ENCODE results near the gene KRT81. TPM values are rescaled to one million over a fixed set of nuclear protein-coding genes. Genes with fewer than 3 reads are reported as not detected.
"Not testable (repeated sequence)": the region's sequence is repeated elsewhere in the genome, so short reads cannot be mapped to it uniquely, and the experiment has no call there.

Gene KRT81
- total RNA-seq, 1 experiment from 2014 or later, result 2.5 TPM

DNA sequence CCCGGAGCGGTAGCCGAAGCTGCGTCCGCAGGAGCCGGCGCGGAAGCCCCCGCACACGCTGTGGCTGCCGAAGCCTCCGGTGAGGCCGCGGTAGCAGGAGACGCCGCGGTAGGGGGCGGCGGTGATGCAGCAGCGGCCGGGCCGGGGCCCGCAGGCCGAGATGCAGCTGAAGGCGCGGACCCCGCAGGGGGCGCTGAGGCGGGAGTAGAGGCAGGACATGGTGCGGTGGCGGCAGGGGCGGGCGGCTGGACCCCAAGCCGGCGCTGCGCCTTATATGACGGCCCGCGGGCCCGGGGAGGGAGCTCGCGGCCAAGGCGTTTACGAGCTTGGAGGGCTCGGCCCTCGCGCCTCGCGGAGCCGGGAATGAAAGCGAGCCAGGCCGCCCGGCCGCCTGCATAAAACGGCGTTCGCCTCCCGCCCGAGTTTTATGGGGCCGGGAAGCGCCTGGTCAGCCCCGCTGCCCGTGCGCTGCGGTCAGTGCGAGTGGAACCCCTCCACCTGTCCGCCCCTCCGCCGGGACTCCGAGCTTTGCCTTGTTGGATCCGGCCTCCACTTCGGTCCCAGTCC lies 32.9 kb downstream of the KRT81 start:
- no TSS peak for BruUV-seq (replicated peaks)
- CTCF ChIA-PET, result no interaction called here
- no peak overlapping the region for H3K4me2 ChIP-seq

DNA sequence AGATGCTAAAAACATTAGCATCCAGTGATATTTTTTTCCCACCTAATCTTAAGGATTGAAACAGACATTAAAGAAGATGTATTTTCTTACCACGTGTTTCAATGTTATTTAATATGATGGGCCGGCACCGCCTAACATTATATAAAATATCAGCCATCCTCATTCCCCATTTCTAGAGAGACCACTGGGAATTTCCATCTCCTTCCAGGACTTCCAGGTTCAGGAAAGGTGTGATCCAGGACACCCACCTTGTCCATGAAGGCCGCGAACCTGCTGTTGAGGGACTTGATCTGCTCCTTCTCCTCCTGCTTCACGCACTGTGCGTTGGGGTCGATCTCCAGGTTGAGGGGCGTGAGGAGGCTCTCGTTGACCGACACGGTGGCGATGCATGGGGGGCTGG lies 33.4 kb downstream of the KRT81 start:
- H3K27me3 ChIP-seq (ENCODE audit: insufficient read depth, low read depth); CTCF ChIA-PET: not testable (repeated sequence)

More for the DNA sequence above, 32.9 kb downstream of the KRT81 start:
- TF ChIP-seq, protein P1, sequence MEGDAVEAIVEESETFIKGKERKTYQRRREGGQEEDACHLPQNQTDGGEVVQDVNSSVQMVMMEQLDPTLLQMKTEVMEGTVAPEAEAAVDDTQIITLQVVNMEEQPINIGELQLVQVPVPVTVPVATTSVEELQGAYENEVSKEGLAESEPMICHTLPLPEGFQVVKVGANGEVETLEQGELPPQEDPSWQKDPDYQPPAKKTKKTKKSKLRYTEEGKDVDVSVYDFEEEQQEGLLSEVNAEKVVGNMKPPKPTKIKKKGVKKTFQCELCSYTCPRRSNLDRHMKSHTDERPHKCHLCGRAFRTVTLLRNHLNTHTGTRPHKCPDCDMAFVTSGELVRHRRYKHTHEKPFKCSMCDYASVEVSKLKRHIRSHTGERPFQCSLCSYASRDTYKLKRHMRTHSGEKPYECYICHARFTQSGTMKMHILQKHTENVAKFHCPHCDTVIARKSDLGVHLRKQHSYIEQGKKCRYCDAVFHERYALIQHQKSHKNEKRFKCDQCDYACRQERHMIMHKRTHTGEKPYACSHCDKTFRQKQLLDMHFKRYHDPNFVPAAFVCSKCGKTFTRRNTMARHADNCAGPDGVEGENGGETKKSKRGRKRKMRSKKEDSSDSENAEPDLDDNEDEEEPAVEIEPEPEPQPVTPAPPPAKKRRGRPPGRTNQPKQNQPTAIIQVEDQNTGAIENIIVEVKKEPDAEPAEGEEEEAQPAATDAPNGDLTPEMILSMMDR (conservative IDR thresholded peaks at IDR 0.05), result no peak
- TF ChIP-seq EZH2 (IDR thresholded peaks at IDR 0.05; ENCODE audit: low read depth), result no peak
- Histone ChIP-seq H3K27me3 (ENCODE audit: insufficient read depth, low read depth) (no peaks in the 10 kb centered on the region), H3K9me2 (ENCODE audit: insufficient read depth) (no peaks in the 10 kb centered on the region), H3K79me2 (ENCODE audit: low read depth) (no peaks in the 10 kb centered on the region), H3K27ac (no peak overlapping the region), H3K36me3 (ENCODE audit: low read depth) (no peaks in the 10 kb centered on the region), H3F3A (ENCODE audit: insufficient read depth, low read depth) (peaks cover 20% of the 10 kb centered on the region), H3K9me3 (ENCODE audit: insufficient read depth, low read depth) (no peaks in the 10 kb centered on the region), H4K20me1 (ENCODE audit: insufficient read depth) (no peaks in the 10 kb centered on the region), H3K4me1 (replicated peaks; ENCODE audit: insufficient read depth) (0 out of 2 replicates have a peak, but pooled peaks cover 8% of the 10 kb centered on the region), H2AFZ (no peak overlapping the region), H3K4me3 (no peak overlapping the region)
- intact Hi-C loops (cut with micrococcal nuclease; ENCODE audit: unreplicated experiment), result no loop called here
- no peak for DNase-seq
- POLR2A ChIA-PET (ENCODE audit: unreplicated experiment), result no interaction called here

DNA sequence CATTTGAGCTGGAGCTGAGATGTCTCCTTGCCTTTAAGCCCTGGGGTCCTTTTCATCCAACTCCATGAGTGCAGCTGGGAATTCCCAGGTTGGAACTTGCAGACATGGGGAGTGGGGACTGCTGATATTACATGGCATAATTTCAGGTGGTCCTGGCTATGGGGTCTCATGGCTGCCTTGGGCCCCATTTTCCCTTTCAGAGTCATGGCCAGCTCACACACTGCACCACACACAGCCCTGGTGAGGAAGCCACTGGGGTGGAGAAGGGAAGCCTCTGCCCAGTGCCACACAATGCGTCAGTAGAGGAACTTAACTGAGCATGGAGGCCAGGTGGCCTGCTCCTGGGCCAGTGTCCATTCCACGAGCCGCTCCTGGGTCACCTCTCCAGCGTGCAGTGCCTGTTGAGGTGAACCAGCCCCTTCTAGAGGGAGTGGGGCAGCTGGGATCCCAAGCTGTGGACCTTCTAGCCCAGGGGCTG lies 34.2 kb downstream of the KRT81 start:
- Histone ChIP-seq H3K27me3 (ENCODE audit: insufficient read depth, low read depth) (no peaks in the 10 kb centered on the region), H3K4me2 (no peak overlapping the region), H3K9me3 (ENCODE audit: insufficient read depth, low read depth) (no peaks in the 10 kb centered on the region), H3K4me3 (no peak overlapping the region), H3F3A (ENCODE audit: insufficient read depth, low read depth) (peaks cover 33% of the 10 kb centered on the region), H2AFZ (no peak overlapping the region), H3K4me1 (replicated peaks; ENCODE audit: insufficient read depth) (0 out of 2 replicates have a peak, but pooled peaks cover 8% of the 10 kb centered on the region), H3K27ac (no peak overlapping the region), H4K20me1 (ENCODE audit: insufficient read depth) (no peaks in the 10 kb centered on the region), H3K79me2 (ENCODE audit: low read depth) (no peaks in the 10 kb centered on the region), H3K36me3 (ENCODE audit: low read depth) (no peaks in the 10 kb centered on the region), H3K9me2 (ENCODE audit: insufficient read depth) (no peaks in the 10 kb centered on the region)
- ChIA-PET POLR2A (ENCODE audit: unreplicated experiment) (interaction anchor here (0.6 to 0.7 kb wide), 2 partner anchors 13 to 431 kb away, joined by 3 to 4 read pairs; no protein-coding TSS in a partner anchor), CTCF (no interaction called here)
- no peak for DNase-seq
- intact Hi-C loops (cut with micrococcal nuclease; ENCODE audit: unreplicated experiment), result no loop called here
- TF ChIP-seq, protein P1 (conservative IDR thresholded peaks at IDR 0.05), result no peak
- no peak for TF ChIP-seq EZH2 (IDR thresholded peaks at IDR 0.05; ENCODE audit: low read depth)
- no TSS peak for BruUV-seq (replicated peaks)

More for the DNA sequence above, 33.4 kb downstream of the KRT81 start:
- H4K20me1 ChIP-seq (ENCODE audit: insufficient read depth); DNase-seq; POLR2A ChIA-PET (ENCODE audit: unreplicated experiment); H3K4me1 ChIP-seq (replicated peaks; ENCODE audit: insufficient read depth); BruUV-seq (replicated peaks); H3K36me3 ChIP-seq (ENCODE audit: low read depth); H3K79me2 ChIP-seq (ENCODE audit: low read depth); intact Hi-C loops (cut with micrococcal nuclease; ENCODE audit: unreplicated experiment); H2AFZ ChIP-seq; H3K4me3 ChIP-seq; H3K27ac ChIP-seq; H3K4me2 ChIP-seq; H3K9me3 ChIP-seq (ENCODE audit: insufficient read depth, low read depth); H3K9me2 ChIP-seq (ENCODE audit: insufficient read depth): not testable (repeated sequence)
- peaks cover 25% of the 10 kb centered on the region for H3F3A ChIP-seq (ENCODE audit: insufficient read depth, low read depth)

Data from PC-9 (cell line).